ENCODE data around the gene HSPA12A.

HSPA12A gene

DNA sequence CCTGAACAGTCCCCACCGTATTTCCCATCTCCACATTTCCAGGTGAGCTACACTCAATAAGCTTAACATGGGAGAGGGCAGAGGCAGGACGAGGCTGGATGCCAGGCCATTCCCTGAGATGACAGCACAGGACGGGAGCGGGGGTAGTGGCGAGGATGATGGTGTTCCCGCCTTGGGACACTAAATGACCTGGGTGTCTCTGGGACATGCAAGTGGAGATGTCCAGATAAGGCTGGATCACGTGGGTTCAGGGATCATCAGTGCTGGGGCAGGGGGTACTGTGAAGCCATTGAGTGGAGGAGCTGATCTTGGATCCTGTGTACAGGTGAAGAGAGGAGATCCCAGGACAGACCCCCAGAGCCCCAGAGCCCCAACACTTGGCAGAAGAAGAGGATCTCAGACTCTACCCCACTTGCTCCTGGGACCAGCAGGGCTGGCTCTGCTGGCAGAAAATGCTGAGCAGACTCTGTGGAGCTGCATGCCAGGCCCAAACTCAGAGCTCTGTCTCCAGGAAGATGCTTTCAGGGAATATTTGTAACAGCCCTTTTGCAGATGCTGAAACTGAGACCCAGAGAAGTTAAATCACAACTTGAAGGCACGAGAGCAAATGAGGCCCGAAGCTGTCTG is 29.7 kb upstream of the HSPA12A start:
- FAIRE-seq = no peak
- TF ChIP-seq PAX5 (IDR thresholded peaks at IDR 0.05; ENCODE audit: insufficient read depth, low read length, severe bottlenecking) (no peak), TAF1 (IDR thresholded peaks at IDR 0.05; ENCODE audit: low read depth, low read length) (no peak), POU2F2 (IDR thresholded peaks at IDR 0.05; ENCODE audit: low read depth, low read length) (no peak), SPI1 (IDR thresholded peaks at IDR 0.05; ENCODE audit: low read depth, low read length) (no peak), POLR2A (IDR thresholded peaks at IDR 0.05; ENCODE audit: low read depth, low read length) (no peak), POLR2AphosphoS5 (IDR thresholded peaks at IDR 0.05; ENCODE audit: low read depth, low read length) (no peak)
- DNase-seq (ENCODE audit: insufficient read length, low spot score) = no peak

- TF ChIP-seq POLR2A (IDR thresholded peaks at IDR 0.05; ENCODE audit: low read depth, low read length) = no peak
- no peak for TF ChIP-seq PAX5 (IDR thresholded peaks at IDR 0.05; ENCODE audit: insufficient read depth, low read length, severe bottlenecking)
- no peak for TF ChIP-seq POU2F2 (IDR thresholded peaks at IDR 0.05; ENCODE audit: low read depth, low read length)
- no peak for TF ChIP-seq POLR2AphosphoS5 (IDR thresholded peaks at IDR 0.05; ENCODE audit: low read depth, low read length)
- TF ChIP-seq TAF1 (IDR thresholded peaks at IDR 0.05; ENCODE audit: low read depth, low read length) = no peak
- no peak for TF ChIP-seq SPI1 (IDR thresholded peaks at IDR 0.05; ENCODE audit: low read depth, low read length)
- no peak for DNase-seq (ENCODE audit: insufficient read length, low spot score)
- FAIRE-seq = no peak
Observed at GRCh38 chr10:116771101-116771958, 29.0 kb upstream of the HSPA12A start.

- DNase-seq (ENCODE audit: insufficient read length, low spot score) (no peak), FAIRE-seq (no peak)
- TF ChIP-seq POU2F2 (IDR thresholded peaks at IDR 0.05; ENCODE audit: low read depth, low read length) = no peak
- TF ChIP-seq SPI1 (IDR thresholded peaks at IDR 0.05; ENCODE audit: low read depth, low read length) = no peak
- TF ChIP-seq POLR2A (IDR thresholded peaks at IDR 0.05; ENCODE audit: low read depth, low read length) = no peak
Observed at GRCh38 chr10:116770281-116770680, 27.9 kb upstream of the HSPA12A start.

GRCh38 chr10:116769791-116770190 is 27.4 kb upstream of the HSPA12A start:
- no peak for FAIRE-seq
- no peak for TF ChIP-seq TAF1 (IDR thresholded peaks at IDR 0.05; ENCODE audit: low read depth, low read length)
- TF ChIP-seq POU2F2 (IDR thresholded peaks at IDR 0.05; ENCODE audit: low read depth, low read length) = no peak
- no peak for TF ChIP-seq POLR2A (IDR thresholded peaks at IDR 0.05; ENCODE audit: low read depth, low read length)
- no peak for TF ChIP-seq PAX5 (IDR thresholded peaks at IDR 0.05; ENCODE audit: insufficient read depth, low read length, severe bottlenecking)
- no peak for TF ChIP-seq POLR2AphosphoS5 (IDR thresholded peaks at IDR 0.05; ENCODE audit: low read depth, low read length)
- TF ChIP-seq SPI1 (IDR thresholded peaks at IDR 0.05; ENCODE audit: low read depth, low read length) = no peak
- no peak for DNase-seq (ENCODE audit: insufficient read length, low spot score)

DNA sequence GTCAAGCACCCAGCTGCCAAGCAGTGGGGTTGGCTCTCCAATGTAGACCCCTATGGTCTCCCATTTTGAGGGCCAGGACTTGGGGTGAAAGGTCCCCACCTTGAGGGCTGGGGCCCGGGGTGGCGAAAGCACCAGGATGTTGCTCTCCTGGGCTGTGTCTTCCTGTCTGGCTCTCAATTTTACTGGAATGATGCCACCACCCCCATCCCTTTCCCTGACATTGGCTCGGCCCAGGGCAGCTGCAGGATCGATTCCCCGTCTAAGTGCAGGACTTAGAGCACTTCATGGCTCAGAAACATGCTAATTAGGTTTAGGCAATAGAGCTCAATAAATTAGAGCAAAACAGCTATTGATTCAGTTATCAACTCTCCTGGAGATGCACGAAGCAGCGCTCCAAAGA is 27.0 kb upstream of the HSPA12A start:
- no peak for FAIRE-seq
- DNase-seq (ENCODE audit: insufficient read length, low spot score) = no peak
- TF ChIP-seq POLR2A (IDR thresholded peaks at IDR 0.05; ENCODE audit: low read depth, low read length) (no peak), POU2F2 (IDR thresholded peaks at IDR 0.05; ENCODE audit: low read depth, low read length) (no peak), PAX5 (IDR thresholded peaks at IDR 0.05; ENCODE audit: insufficient read depth, low read length, severe bottlenecking) (no peak), TAF1 (IDR thresholded peaks at IDR 0.05; ENCODE audit: low read depth, low read length) (no peak), SPI1 (IDR thresholded peaks at IDR 0.05; ENCODE audit: low read depth, low read length) (no peak), POLR2AphosphoS5 (IDR thresholded peaks at IDR 0.05; ENCODE audit: low read depth, low read length) (no peak)

DNA sequence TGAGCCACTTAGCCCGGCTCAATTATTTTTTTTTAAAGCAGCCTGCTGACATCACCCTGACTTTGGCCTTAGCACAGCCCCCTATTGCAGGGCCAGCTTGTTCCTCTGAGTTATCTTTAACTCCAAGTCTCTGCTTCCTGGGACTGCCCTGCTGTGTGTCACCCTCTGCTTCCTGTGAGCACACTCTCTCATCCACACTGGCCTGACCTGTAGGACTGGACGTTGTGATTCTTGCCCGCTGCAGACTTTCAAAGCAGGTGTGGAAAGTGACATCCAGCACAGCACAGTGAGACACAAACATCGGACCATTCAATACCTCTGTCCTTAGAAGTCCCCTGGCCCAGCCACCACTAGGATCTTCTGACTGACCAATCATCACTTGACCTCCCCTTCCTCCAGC is 26.4 kb upstream of the HSPA12A start:
- FAIRE-seq (no peak), DNase-seq (ENCODE audit: insufficient read length, low spot score) (no peak)
- TF ChIP-seq POLR2A (IDR thresholded peaks at IDR 0.05; ENCODE audit: low read depth, low read length) (no peak), SPI1 (IDR thresholded peaks at IDR 0.05; ENCODE audit: low read depth, low read length) (no peak), POU2F2 (IDR thresholded peaks at IDR 0.05; ENCODE audit: low read depth, low read length) (no peak), TAF1 (IDR thresholded peaks at IDR 0.05; ENCODE audit: low read depth, low read length) (no peak), PAX5 (IDR thresholded peaks at IDR 0.05; ENCODE audit: insufficient read depth, low read length, severe bottlenecking) (no peak), POLR2AphosphoS5 (IDR thresholded peaks at IDR 0.05; ENCODE audit: low read depth, low read length) (no peak)

DNA sequence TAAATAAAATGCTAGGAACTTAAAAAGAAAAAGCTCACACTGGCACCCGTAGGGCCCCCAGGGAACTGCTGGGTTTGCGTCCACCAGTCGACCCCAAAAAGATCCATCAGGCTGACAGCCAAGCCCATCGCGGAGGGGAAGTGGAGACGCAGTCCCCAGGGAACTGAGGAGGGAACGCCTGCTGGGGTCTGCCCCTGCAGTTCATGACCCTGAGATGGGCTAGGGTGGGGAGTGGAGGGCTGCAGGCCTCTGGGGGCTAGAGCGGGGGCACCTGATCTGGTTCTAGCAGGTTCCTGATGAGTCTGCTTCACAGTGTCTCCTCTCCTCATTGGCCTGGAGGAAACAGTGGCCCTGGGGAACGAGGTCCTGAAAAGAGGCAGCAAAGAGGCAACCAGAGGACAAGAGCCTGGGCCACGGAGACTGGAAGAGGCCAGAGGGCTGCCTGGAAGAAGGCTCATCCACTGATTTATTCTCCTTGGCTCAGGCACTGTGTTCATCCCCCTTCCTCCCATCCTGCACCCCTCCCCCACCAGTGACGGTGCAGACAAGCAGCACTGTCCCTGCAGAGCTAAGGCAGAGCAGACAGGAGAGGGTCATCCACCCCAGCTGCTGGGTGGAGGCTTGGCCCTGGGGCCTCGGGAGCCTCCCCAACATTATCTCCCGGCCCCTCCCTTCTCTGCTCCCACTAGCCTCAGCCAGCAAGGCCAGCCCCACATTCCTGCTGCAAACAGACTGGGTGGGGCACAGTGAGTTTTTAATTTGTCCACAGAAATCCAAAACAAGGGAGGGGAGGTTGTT is 24.7 kb upstream of the HSPA12A start:
- DNase-seq (ENCODE audit: insufficient read length, low spot score) = no peak
- no peak for FAIRE-seq
- no peak for TF ChIP-seq POLR2A (IDR thresholded peaks at IDR 0.05; ENCODE audit: low read depth, low read length)
- no peak for TF ChIP-seq PAX5 (IDR thresholded peaks at IDR 0.05; ENCODE audit: insufficient read depth, low read length, severe bottlenecking)
- TF ChIP-seq TAF1 (IDR thresholded peaks at IDR 0.05; ENCODE audit: low read depth, low read length) = no peak
- TF ChIP-seq SPI1 (IDR thresholded peaks at IDR 0.05; ENCODE audit: low read depth, low read length) = no peak
- no peak for TF ChIP-seq POU2F2 (IDR thresholded peaks at IDR 0.05; ENCODE audit: low read depth, low read length)
- no peak for TF ChIP-seq POLR2AphosphoS5 (IDR thresholded peaks at IDR 0.05; ENCODE audit: low read depth, low read length)

GRCh38 chr10:116766241-116766827 is 24.0 kb upstream of the HSPA12A start:
- DNase-seq (ENCODE audit: insufficient read length, low spot score) (no peak), FAIRE-seq (no peak)
- TF ChIP-seq POU2F2 (IDR thresholded peaks at IDR 0.05; ENCODE audit: low read depth, low read length) (no peak), TAF1 (IDR thresholded peaks at IDR 0.05; ENCODE audit: low read depth, low read length) (no peak), POLR2AphosphoS5 (IDR thresholded peaks at IDR 0.05; ENCODE audit: low read depth, low read length) (no peak), POLR2A (IDR thresholded peaks at IDR 0.05; ENCODE audit: low read depth, low read length) (no peak), PAX5 (IDR thresholded peaks at IDR 0.05; ENCODE audit: insufficient read depth, low read length, severe bottlenecking) (no peak), SPI1 (IDR thresholded peaks at IDR 0.05; ENCODE audit: low read depth, low read length) (no peak)
